HG02840 (cell line): ENCODE results near the gene F7.
"Not testable (repeated sequence)": the region's sequence is repeated elsewhere in the genome, so short reads cannot be mapped to it uniquely, and the experiment has no call there.

Source experiments
- ATAC-seq: cut with Tn5 transposase; IDR thresholded peaks from one replicate; pipeline ENCODE4 v1.9.1; 2021; ENCODE audit warnings: mild to moderate bottlenecking, moderate library complexity, moderate number of reproducible peaks; ENCODE audit not compliant: unreplicated experiment, low FRiP score

Gene F7

GRCh38 chr13:113105032-113105920, at the start of gene F7:
TSS of gene F7 (plus strand) at chr13:113105791. CDS start at chr13:113105842, 51 bp downstream.
- ATAC-seq, result no peak

DNA sequence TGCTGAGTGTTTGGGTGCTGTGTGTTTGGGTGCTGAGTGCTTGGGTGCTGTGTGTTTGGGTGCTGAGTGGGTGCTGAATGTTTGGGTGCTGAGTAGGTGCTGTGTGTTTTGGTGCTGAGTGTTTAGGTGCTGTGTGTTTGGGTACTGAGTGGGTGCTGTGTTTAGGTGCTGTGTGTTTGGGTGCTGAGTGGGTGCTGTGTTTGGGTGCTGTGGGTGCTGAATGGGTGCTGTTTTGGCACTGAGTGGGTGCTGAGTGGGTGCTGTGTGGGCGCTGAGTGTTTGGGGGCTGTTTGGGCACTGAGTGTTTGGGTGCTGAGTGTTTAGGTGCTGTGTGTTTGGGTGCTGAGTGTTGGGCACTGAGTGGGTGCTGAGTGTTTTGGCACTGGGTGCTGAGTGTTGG, 48.5 kb upstream of the F7 start:
- ATAC-seq, result no peak

DNA sequence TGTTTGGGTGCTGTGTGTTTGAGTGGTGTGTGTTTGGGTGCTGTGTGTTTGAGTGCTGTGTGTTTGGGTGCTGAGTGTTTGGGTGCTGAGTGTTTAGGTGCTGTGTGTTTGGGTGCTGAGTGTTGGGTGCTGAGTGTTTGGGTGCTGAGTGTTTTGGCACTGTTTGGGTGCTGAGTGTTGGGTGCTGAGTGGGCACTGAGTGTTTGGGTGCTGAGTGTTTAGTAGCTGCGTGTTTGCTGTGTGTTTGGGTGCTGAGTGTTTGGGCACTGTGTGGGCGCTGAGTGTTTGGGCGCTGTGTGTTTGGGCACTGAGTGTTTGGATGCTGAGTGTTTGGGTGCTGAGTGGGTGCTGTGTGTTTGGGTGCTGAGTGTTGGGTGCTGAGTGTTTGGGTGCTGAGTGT, 48.0 kb upstream of the F7 start:
- not testable (repeated sequence) for ATAC-seq

- ATAC-seq, result no peak
Measured at GRCh38 chr13:113058129-113058987, 47.2 kb upstream of the F7 start.

DNA sequence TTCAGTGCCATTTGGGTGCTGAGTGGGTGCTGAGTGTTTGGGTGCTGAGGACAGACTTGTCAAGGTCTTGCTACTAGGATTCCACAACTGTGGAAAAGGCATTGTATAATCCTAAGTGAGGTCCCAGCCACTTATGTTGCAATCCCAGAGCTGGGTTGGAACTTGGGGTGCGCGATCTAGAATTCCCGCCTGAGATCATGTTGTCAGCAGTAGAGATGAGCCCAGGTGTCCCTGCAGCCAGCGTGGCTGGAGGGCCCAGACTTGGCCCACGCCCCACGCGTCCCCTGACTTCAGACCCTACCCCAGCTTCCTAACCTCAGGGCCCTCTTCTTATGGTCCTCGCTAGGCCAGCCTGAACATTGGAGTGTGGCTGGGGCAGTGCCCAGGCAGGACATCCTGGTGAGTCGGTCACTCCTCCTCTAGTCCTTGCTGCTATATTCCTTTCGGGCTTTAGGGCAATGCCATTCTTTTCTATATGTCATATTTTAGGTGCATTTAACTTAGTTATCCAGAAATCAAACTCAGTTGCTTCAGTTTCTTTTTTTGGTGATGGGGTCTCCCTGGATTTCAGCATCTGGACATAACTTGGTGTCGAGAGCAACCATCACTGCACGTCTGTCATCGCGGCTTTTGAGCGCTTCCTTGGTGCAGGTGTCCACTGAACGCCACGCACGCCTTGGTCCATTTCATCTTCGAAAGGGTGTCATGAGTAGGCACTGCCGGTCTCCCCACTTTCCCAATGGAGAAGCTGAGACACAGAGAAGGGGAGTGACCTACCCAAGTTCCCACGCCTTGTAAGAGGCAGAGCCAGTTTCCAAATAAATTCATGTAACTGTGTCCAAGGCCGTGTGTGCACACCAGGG, 46.4 kb upstream of the F7 start:
- no peak for ATAC-seq

DNA sequence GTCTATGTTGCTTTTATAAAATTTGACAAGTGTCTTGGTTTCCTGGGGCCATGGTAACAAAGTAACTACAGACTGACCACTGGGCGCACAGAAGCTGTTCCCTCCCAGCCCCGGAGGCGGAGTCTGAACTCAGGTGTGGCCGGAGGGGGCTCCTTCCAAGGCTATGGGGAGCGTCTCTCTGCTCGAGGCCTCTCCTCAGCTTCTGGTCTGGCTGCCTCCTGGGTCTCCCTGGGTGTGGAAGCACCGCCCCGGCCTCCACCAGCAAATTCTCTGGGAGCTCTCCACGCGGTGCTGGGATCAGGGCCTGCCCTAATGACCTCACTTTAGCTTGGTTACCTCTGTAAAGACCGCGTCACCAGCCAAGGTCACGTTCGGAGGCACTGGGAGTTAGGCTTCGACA, 45.7 kb upstream of the F7 start:
- no peak for ATAC-seq

GRCh38 chr13:113060557-113061270, 44.9 kb upstream of the F7 start:
- ATAC-seq, result no peak

GRCh38 chr13:113061271-113061625, 44.3 kb upstream of the F7 start:
- ATAC-seq, result no peak

GRCh38 chr13:113061796-113062425, 43.7 kb upstream of the F7 start:
- no peak for ATAC-seq

GRCh38 chr13:113062691-113063090, 42.9 kb upstream of the F7 start:
- no peak for ATAC-seq

GRCh38 chr13:113063091-113063491, 42.5 kb upstream of the F7 start:
- no peak for ATAC-seq

GRCh38 chr13:113064000-113064533, 41.5 kb upstream of the F7 start:
- no peak for ATAC-seq

- ATAC-seq, result no peak
Measured at GRCh38 chr13:113064534-113065405, 40.8 kb upstream of the F7 start.

GRCh38 chr13:113065406-113066141, 40.0 kb upstream of the F7 start:
- no peak for ATAC-seq

DNA sequence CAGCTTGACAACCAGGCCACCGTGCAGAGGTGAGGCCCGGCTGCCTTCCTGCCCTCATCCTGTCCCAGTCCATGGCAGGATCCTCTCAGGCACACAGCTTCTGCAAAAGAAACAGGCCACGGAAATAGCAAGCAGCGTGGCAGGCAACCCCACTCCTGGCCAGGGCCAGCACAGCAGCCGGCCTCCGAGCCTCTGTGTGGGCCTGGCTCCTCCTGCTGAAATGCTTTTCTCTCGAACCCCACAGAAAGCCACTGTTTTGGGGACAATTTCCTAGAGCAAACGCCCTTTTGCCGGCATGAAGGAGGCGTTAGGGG, 39.5 kb upstream of the F7 start:
- no peak for ATAC-seq

GRCh38 chr13:113066746-113067145, 38.8 kb upstream of the F7 start:
- ATAC-seq, result no peak

DNA sequence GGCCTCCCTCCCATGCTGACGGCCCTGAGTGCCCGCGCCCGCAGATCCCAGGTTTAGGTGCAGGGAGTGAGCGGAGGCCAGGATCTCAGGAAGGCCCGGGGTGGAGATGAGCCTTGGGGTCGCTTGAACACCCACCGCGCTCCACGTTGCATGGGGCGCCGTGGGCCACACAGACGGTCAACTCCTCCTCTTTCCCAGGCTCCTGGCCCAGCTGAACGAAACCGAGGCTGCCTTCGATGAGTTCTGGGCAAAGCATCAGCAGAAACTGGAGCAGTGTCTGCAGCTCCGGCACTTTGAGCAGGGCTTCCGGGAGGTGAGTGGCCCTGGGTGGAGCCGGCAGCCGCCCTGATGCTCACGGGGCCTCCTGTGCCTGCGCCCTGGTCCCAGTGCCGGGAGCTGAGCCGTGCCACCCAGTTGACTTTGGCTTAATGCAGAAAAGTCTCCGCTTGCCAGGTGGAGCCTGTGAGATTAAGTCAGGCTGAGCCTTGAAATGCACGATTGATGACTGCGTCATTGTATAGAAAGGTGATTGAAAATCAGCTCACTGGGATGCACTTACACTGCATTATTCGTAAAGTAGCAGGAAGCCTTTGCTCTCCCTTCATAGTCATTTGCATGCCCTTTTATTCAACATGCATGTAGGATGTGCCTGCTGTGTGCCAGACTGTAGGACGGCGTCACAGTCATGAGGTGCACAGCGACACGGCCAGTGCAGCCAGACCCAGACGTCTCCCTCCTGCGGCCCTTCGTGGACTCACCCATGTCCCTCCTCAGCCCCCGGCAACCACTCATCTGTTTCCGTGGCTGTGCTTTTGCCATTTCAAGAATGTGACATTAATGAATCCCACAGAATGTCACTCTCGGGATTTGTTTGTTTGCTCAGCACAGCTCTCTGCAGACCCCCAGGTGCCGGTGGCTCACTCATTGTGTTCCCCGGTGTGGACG, 35.5 kb upstream of the F7 start:
- no peak for ATAC-seq
